Purkinje cell (primary cell): ENCODE data around the gene PRDM11. TPM values are rescaled to one million over a fixed set of nuclear protein-coding genes. Genes with fewer than 3 reads are reported as not detected.

Source experiments
- polyA plus RNA-seq: library from polyadenylated mRNA; unstranded; fragments of >200 nt; fragmentation: Nextera tagmentation; gene quantifications from 2 replicates; pipeline ENCODE4 v1.2.1, GENCODE V29; 2014

Gene PRDM11
- 0.42 and 2.5 TPM in 2 replicates for polyA plus RNA-seq

DNA sequence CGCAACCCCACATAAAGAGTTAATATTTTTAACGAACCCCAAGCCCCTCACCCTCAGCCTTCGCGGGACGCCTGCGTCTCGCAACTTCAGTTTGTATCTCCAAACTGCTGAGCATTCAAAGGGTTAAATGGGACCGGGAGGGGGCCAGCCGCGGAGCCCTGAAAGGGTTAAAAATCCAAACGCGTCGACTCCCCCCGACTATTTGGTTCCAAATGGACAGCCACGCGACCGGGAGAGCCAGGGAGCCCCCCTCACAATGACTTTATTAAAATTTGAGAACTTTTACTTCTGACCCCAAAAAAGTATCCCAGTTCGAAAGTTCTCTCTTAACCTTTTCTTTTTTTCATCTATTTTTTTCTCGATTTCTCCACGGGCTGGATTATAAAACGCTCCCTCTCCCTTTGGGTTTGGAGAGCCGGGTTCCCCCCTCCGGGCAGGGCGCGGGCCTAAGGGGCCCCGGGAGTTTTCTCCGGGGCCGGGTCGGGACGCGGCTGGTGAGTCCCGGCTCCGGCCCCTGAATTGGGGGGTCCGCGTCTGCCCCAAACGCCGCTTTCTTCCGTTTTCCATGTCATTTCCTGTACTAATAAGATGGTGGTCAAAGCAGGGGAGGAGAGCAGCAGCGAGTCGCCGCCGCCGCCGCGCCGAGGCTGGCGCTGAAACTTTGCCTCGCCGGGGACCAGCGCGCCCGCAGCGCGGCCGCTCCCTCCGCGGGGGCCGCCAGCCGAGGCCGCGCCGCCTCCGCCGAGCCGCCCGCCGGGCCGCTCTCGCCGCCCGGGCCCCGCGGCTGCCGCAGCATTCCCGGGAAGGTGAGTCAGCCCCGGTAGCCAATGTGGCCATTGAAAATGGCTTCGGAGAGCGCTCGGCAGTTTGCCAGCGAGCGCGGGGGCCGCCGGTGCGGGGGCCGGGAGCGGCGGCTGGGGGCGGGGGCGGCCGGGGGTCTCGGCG is at the start of gene PRDM11:
PRDM11 (plus strand) TSS at position 568 of the 945 bp plus-strand sequence. CDS start 35,128 bp downstream, outside the sequence.

Other genes starting within 250 kb of the PRDM11 start
- gene TP53I11, start 195.8 kb upstream of the PRDM11 start, polyA plus RNA-seq, result 6.6 and 12.0 TPM in 2 replicates
- gene SYT13, start 139.7 kb downstream of the PRDM11 start, polyA plus RNA-seq, result 1.4 and 6.1 TPM in 2 replicates